Measurements from ENCODE around the gene UFC1. TPM values are rescaled to one million over a fixed set of nuclear protein-coding genes. Genes with fewer than 3 reads are reported as not detected.

Gene UFC1
- total and polyA plus RNA-seq, 2 of the 13 experiments (the other 11 are each of a cell fraction or from before 2014, with no cell fraction given): 72.8 to 85.2 TPM

DNA sequence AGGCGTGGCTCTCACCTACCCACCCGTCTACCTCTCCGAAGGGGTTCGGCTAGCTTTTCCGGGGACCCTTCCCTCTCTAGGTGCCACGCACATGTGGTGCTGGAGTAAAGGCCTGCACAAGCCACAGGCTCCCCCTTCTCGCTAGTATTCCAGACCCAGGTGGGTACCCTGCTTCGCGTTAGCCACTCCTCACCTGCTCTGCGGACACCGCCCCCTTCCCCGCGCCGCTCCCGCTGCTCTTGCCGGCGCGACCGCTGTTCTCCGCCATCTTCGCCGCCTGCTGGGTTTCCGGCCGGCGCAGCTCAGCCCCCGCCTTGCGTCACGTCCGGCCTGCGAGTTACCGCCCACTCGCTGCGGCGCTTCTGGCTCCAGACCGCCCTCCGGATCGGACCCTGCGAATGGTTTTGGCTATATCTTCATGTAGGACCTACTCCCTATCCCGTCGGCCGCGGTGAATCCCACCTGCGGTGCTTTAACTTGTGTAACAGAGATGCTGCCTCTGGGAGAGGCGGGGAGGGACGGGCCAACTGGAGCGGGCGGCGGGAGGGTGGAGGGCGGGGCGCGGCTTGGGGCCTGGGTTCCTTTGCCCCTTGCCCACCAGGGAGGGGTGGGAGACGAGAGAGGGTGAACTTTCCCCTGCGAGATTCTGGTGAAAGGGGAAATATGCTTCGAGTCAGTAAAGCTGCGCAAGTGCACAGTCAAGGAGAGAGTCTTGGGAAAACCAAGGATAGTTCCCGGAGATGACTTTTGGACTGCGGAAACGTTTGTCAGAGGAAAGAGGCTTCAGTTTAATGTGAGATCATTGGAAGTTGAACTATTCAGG lies 35.8 kb upstream of the UFC1 start, which contains the start of the genes NIT1 and PFDN2 (continued):
- TF ChIP-seq ZNF891 (CRISPR knock-in tag; IDR thresholded peaks at IDR 0.05) (peak; percentile 87), ZNF83 (CRISPR knock-in tag; IDR thresholded peaks at IDR 0.05; ENCODE audit: borderline replicate concordance) (no peak), ZNF598 (CRISPR knock-in tag; IDR thresholded peaks at IDR 0.05; ENCODE audit: borderline replicate concordance) (no peak), PHF8 (CRISPR knock-in tag; IDR thresholded peaks at IDR 0.05) (peak; percentile 90), STAG1 (CRISPR knock-in tag; IDR thresholded peaks at IDR 0.05) (no peak), ZNF503 (CRISPR knock-in tag; IDR thresholded peaks at IDR 0.05) (peak; percentile 32; the same call in 1 of the 2 replicates), ZNF747 (CRISPR knock-in tag; IDR thresholded peaks at IDR 0.05; ENCODE audit: borderline replicate concordance) (no peak), ZKSCAN1 (IDR thresholded peaks at IDR 0.05; ENCODE audit: low read length) (no peak), MLXIP (CRISPR knock-in tag; IDR thresholded peaks at IDR 0.05; ENCODE audit: borderline replicate concordance) (no peak), ATF2 (CRISPR knock-in tag; IDR thresholded peaks at IDR 0.05) (no peak), ZBTB38 (CRISPR knock-in tag; IDR thresholded peaks at IDR 0.05) (peak; percentile 80), CBX1 (IDR thresholded peaks at IDR 0.05; ENCODE audit: low read depth) (peak; percentile 66), SKIL (CRISPR knock-in tag; IDR thresholded peaks at IDR 0.05; ENCODE audit: borderline replicate concordance) (peak; percentile 23; the same call in 1 of the 2 replicates), PAXIP1 (CRISPR knock-in tag; conservative IDR thresholded peaks at IDR 0.05) (peak; percentile 34; the same call in 1 of the 2 replicates), ZNF331 (CRISPR knock-in tag; IDR thresholded peaks at IDR 0.05) (no peak)

All from HepG2 (cell line).